Stimulated activated CD8-positive, alpha-beta memory T cell treated with anti-CD3 and anti-CD28 coated beads, Interleukin-12 subunit alpha, Interleukin-12 subunit beta, amount 100 ng/mL, for 24 hours (primary cell): ENCODE results near the gene KRT4.

ENCODE experiments used
- DNase-seq: peaks from one replicate; pipeline ENCODE4 v3.0.0-alpha.2; 2020; ENCODE audit errors: extremely low read depth

The KRT4 gene

GRCh38 chr12:52836491-52837412, 22.8 kb upstream of the KRT4 start:
- no peak for DNase-seq

GRCh38 chr12:52836042-52836466, 22.1 kb upstream of the KRT4 start:
- peak; percentile 36 for DNase-seq

- no peak for DNase-seq
Measured at GRCh38 chr12:52835271-52836041, 21.5 kb upstream of the KRT4 start.

- DNase-seq, result no peak
Measured at GRCh38 chr12:52834727-52835001, 20.7 kb upstream of the KRT4 start.

- no peak for DNase-seq
Measured at GRCh38 chr12:52833922-52834726, 20.2 kb upstream of the KRT4 start, which contains the start of gene KRT79. Gene KRT79 (minus strand): TSS chr12:52834311. CDS start chr12:52834260, 51 bp downstream.

GRCh38 chr12:52832985-52833905, 19.3 kb upstream of the KRT4 start:
- DNase-seq, result no peak

- no peak for DNase-seq
Measured at GRCh38 chr12:52832451-52832850, 18.5 kb upstream of the KRT4 start.

GRCh38 chr12:52831251-52831650, 17.3 kb upstream of the KRT4 start:
- DNase-seq, result no peak

GRCh38 chr12:52829986-52830770, 16.3 kb upstream of the KRT4 start:
- DNase-seq, result no peak

GRCh38 chr12:52828591-52829021, 14.7 kb upstream of the KRT4 start:
- DNase-seq, result no peak

- no peak for DNase-seq
Measured at GRCh38 chr12:52828156-52828555, 14.2 kb upstream of the KRT4 start.

- no peak for DNase-seq
Measured at GRCh38 chr12:52827499-52828090, 13.7 kb upstream of the KRT4 start.

GRCh38 chr12:52826611-52827498, 12.9 kb upstream of the KRT4 start:
- no peak for DNase-seq

- no peak for DNase-seq
Measured at GRCh38 chr12:52825961-52826360, 12.0 kb upstream of the KRT4 start.

- DNase-seq, result no peak
Measured at GRCh38 chr12:52824741-52825410, 11.0 kb upstream of the KRT4 start.

- no peak for DNase-seq
Measured at GRCh38 chr12:52823761-52824450, 10.0 kb upstream of the KRT4 start.

- no peak for DNase-seq
Measured at GRCh38 chr12:52822771-52823510, 9.0 kb upstream of the KRT4 start.
